H9 (cell line): ENCODE results near the gene EDAR. TPM values are rescaled to one million over a fixed set of nuclear protein-coding genes. Genes with fewer than 3 reads are reported as not detected.

ENCODE experiments used
- DNase-seq: peaks from one replicate; pipeline ENCODE4 v3.0.0-alpha.2; 2017
- H2AFZ ChIP-seq: one replicate; pipeline ENCODE4 v1.6.1; 2013; ENCODE audit warnings: mild to moderate bottlenecking, low read length, control low read depth, moderate library complexity
- H2AK5ac ChIP-seq: 2 replicates; pipeline ENCODE4 v1.6.1; 2013; ENCODE audit warnings: low read length, control low read depth, mixed read lengths; ENCODE audit not compliant: insufficient read length
- H2BK120ac ChIP-seq: one replicate; pipeline ENCODE4 v1.6.1; 2013; ENCODE audit warnings: low read depth, mild to moderate bottlenecking, low read length, control low read depth, inconsistent platforms; ENCODE audit not compliant: poor library complexity, severe bottlenecking
- H2BK12ac ChIP-seq: 2 replicates; pipeline ENCODE4 v1.6.1; 2013; ENCODE audit warnings: low read length, control low read depth, mixed read lengths, low read depth; ENCODE audit not compliant: insufficient read length
- H2BK15ac ChIP-seq: 2 replicates; pipeline ENCODE4 v1.6.1; 2013; ENCODE audit warnings: low read depth, low read length, control low read depth
- H2BK20ac ChIP-seq: one replicate; pipeline ENCODE4 v1.6.1; 2013; ENCODE audit warnings: low read depth, mild to moderate bottlenecking, low read length, control low read depth, inconsistent platforms; ENCODE audit not compliant: poor library complexity, severe bottlenecking
- H2BK5ac ChIP-seq: 2 replicates; pipeline ENCODE4 v1.6.1; 2013; ENCODE audit warnings: low read length, control low read depth, mixed read lengths; ENCODE audit not compliant: insufficient read length
- H3K14ac ChIP-seq: 2 replicates; pipeline ENCODE4 v1.6.1; 2013; ENCODE audit warnings: low read length, control low read depth; ENCODE audit not compliant: insufficient read depth
- H3K18ac ChIP-seq: 2 replicates; pipeline ENCODE4 v1.6.1; 2013; ENCODE audit warnings: low read depth, mild to moderate bottlenecking, mixed read lengths, low read length, control low read depth; ENCODE audit not compliant: insufficient read length
- H3K23ac ChIP-seq: 2 replicates; pipeline ENCODE4 v1.6.1; 2013; ENCODE audit warnings: low read length, control low read depth, mixed read lengths, low read depth; ENCODE audit not compliant: insufficient read length
- H3K23me2 ChIP-seq: 2 replicates; pipeline ENCODE4 v1.6.1; 2013; ENCODE audit warnings: low read depth, mild to moderate bottlenecking, mixed read lengths, low read length, control low read depth; ENCODE audit not compliant: insufficient read length, poor library complexity, severe bottlenecking
- H3K27ac ChIP-seq: 2 replicates; pipeline ENCODE4 v1.5.1; 2013; ENCODE audit warnings: low read length, control low read depth, mixed read lengths, low read depth; ENCODE audit not compliant: insufficient read length
- H3K27me3 ChIP-seq: 2 replicates; pipeline ENCODE4 v1.6.1; 2013; ENCODE audit warnings: low read length, control low read depth, inconsistent platforms; ENCODE audit not compliant: insufficient read depth
- H3K4ac ChIP-seq: 2 replicates; pipeline ENCODE4 v1.6.1; 2013; ENCODE audit warnings: low read depth, mild to moderate bottlenecking, control low read depth, inconsistent platforms, low read length, moderate library complexity
- H3K4me1 ChIP-seq: 2 replicates; pipeline ENCODE4 v1.6.1; 2013; ENCODE audit warnings: low read length, control low read depth, inconsistent platforms; ENCODE audit not compliant: insufficient read depth
- H3K4me2 ChIP-seq: 2 replicates; pipeline ENCODE4 v1.6.1; 2013; ENCODE audit warnings: low read length, control low read depth, mixed read lengths; ENCODE audit not compliant: insufficient read length, insufficient read depth
- H3K56ac ChIP-seq: 2 replicates; pipeline ENCODE4 v1.6.1; 2013; ENCODE audit warnings: low read depth, mild to moderate bottlenecking, mixed read lengths, low read length, control low read depth; ENCODE audit not compliant: insufficient read length
- H3K79me1 ChIP-seq: 2 replicates; pipeline ENCODE4 v1.6.1; 2013; ENCODE audit warnings: low read depth, mild to moderate bottlenecking, moderate library complexity, low read length, control low read depth, inconsistent platforms; ENCODE audit not compliant: insufficient read depth, poor library complexity, severe bottlenecking
- H3K79me2 ChIP-seq: 2 replicates; pipeline ENCODE4 v1.6.1; 2013; ENCODE audit warnings: low read length, control low read depth, inconsistent platforms; ENCODE audit not compliant: insufficient read depth
- H3K9ac ChIP-seq: 2 replicates; pipeline ENCODE4 v1.6.1; 2013; ENCODE audit warnings: low read length, control low read depth, mixed read lengths; ENCODE audit not compliant: insufficient read length; ENCODE audit errors: extremely low read depth
- H3K9me3 ChIP-seq: one replicate; pipeline ENCODE4 v1.6.1; 2013; ENCODE audit warnings: low read depth, low read length, inconsistent platforms; ENCODE audit not compliant: control insufficient read depth
- H3T11ph ChIP-seq: one replicate; pipeline ENCODE4 v1.6.1; 2013; ENCODE audit warnings: mild to moderate bottlenecking, low read length, control low read depth, inconsistent platforms
- H4K20me1 ChIP-seq: one replicate; pipeline ENCODE4 v1.6.1; 2013; ENCODE audit not compliant: control insufficient read depth, insufficient read length, insufficient read depth
- H4K5ac ChIP-seq: 2 replicates; pipeline ENCODE4 v1.6.1; 2013; ENCODE audit warnings: low read depth, mild to moderate bottlenecking, mixed read lengths, low read length, control low read depth; ENCODE audit not compliant: insufficient read length
- H4K8ac ChIP-seq: replicated peaks from 2 replicates; pipeline ENCODE4 v1.6.1; 2013; ENCODE audit warnings: low read length, control low read depth, mixed read lengths, low read depth; ENCODE audit not compliant: insufficient read length
- H4K91ac ChIP-seq: 2 replicates; pipeline ENCODE4 v1.6.1; 2013; ENCODE audit warnings: low read depth, mild to moderate bottlenecking, moderate library complexity, mixed read lengths, low read length, control low read depth; ENCODE audit not compliant: insufficient read length
- H3K27ac Mint-ChIP-seq, 3 experiments: 2 replicates in 2 of 3; 3 replicates in 1 of 3; pipeline ENCODE4 v1.8.0; 2020 to 2021; ENCODE audit warnings: mixed read lengths in 3 of 3, mild to moderate bottlenecking in 1 of 3, moderate library complexity in 1 of 3
- H3K27me3 Mint-ChIP-seq: 2 replicates; pipeline ENCODE4 v1.8.0; 2021; ENCODE audit warnings: low read depth, mild to moderate bottlenecking, moderate library complexity, mixed read lengths
- H3K36me3 Mint-ChIP-seq, 3 experiments: 2 replicates in 2 of 3; 3 replicates in 1 of 3; pipeline ENCODE4 v1.8.0; 2020 to 2021; ENCODE audit warnings: low read depth in 3 of 3, mixed read lengths in 3 of 3; ENCODE audit not compliant: insufficient read depth in 1 of 3
- H3K4me1 Mint-ChIP-seq, 2 experiments: 2 replicates each; pipeline ENCODE4 v1.8.0; 2020; ENCODE audit warnings: mixed read lengths in 2 of 2
- H3K4me3 Mint-ChIP-seq, 2 experiments: 2 replicates in 1 of 2; 3 replicates in 1 of 2; pipeline ENCODE4 v1.8.0; 2020 to 2021; ENCODE audit warnings: mild to moderate bottlenecking in 2 of 2, mixed read lengths in 2 of 2, moderate library complexity in 1 of 2
- H3K9me3 Mint-ChIP-seq, 2 experiments: 2 replicates in 1 of 2; 3 replicates in 1 of 2; pipeline ENCODE4 v1.8.0; 2020; ENCODE audit warnings: mild to moderate bottlenecking in 2 of 2, mixed read lengths in 2 of 2, moderate library complexity in 1 of 2
- CTCF ChIP-seq: fragments of 200-600 bp; sonication (generic); conservative IDR thresholded peaks from 3 replicates; pipeline ENCODE4 v1.8.0; 2021; ENCODE audit warnings: antibody characterized with exemption, mild to moderate bottlenecking
- WGBS: extraction: QIAGEN DNeasy Blood & Tissue Kit; methylation state at CpG from one replicate; pipeline ENCODE4 v1.1.7; 2013; ENCODE audit warnings: missing lambda C conversion rate, low lambda C conversion rate, mixed read lengths; ENCODE audit not compliant: insufficient read length; ENCODE audit errors: extremely low coverage; 5-methylcytosine and 5-hydroxymethylcytosine counted together
- total RNA-seq: library from RNA; stranded (reverse); gene quantifications from 2 replicates; pipeline ENCODE4 v1.2.1, GENCODE V29; 2021

The EDAR gene
- total RNA-seq, 1 experiment from 2014 or later, result not detected

GRCh38 chr2:109001201-109001600, 12.2 kb upstream of the EDAR start:
- Histone ChIP-seq H4K5ac (no peak overlapping the region), H2BK15ac (no peak overlapping the region), H3K14ac (no peak overlapping the region), H2BK120ac (no peak overlapping the region), H3K27ac (no peak overlapping the region), H4K8ac (peak overlapping the region; percentile 53), H3K4me2 (no peak overlapping the region), H3T11ph (no peak overlapping the region), H3K56ac (no peak overlapping the region), H3K79me1 (no peaks in the 10 kb centered on the region), H3K4ac (no peak overlapping the region), H3K79me2 (no peaks in the 10 kb centered on the region), H3K9ac (no peak overlapping the region), H2BK12ac (no peak overlapping the region), H3K18ac (no peak overlapping the region), H3K23ac (no peak overlapping the region), H2BK5ac (no peak overlapping the region), H2AFZ (no peak overlapping the region), H3K27me3 (no peaks in the 10 kb centered on the region), H3K9me3 (no peaks in the 10 kb centered on the region), H3K4me1 (no peaks in the 10 kb centered on the region), H4K91ac (no peak overlapping the region), H3K23me2 (no peaks in the 10 kb centered on the region), H2AK5ac (no peak overlapping the region), H4K20me1 (no peaks in the 10 kb centered on the region), H2BK20ac (no peak overlapping the region)
- no peak for DNase-seq
- Mint-ChIP-seq H3K4me3 (no peak overlapping the region), H3K4me1 (peaks cover 0 to 8% of the 10 kb centered on the region in 2 experiments; a peak in 1 of 4 replicates), H3K9me3 (no peaks in the 10 kb centered on the region), H3K36me3 (no peaks in the 10 kb centered on the region), H3K27ac (peak overlapping the region in 1 of 3 experiments; percentile 68; a peak in 2 of 7 replicates), H3K27me3 (0 out of 2 replicates have a peak, but pooled peaks cover 3% of the 10 kb centered on the region)
- no CpG with 5 or more reads among the region's 3 CpGs for WGBS
- TF ChIP-seq CTCF, result no peak
